Measurements from ENCODE around the gene MYO1B.

GRCh38 chr2:191345788-191346187 lies 100.6 kb downstream of the MYO1B start:
- TF ChIP-seq ZNF274 (IDR thresholded peaks at IDR 0.05; ENCODE audit: low read depth, low read length): no peak
- no peak for TF ChIP-seq YY1 (IDR thresholded peaks at IDR 0.05; ENCODE audit: insufficient read depth, insufficient read length)
